Stimulated activated CD4-positive, alpha-beta T cell treated with anti-CD3 and anti-CD28 coated beads, Interleukin-12 subunit alpha, Interleukin-12 subunit beta, amount 100 ng/mL, for 4 hours (primary cell): ENCODE data around the gene MFSD6.
"Not testable (repeated sequence)": the region's sequence is repeated elsewhere in the genome, so short reads cannot be mapped to it uniquely, and the experiment has no call there.

Experiments used
- DNase-seq: peaks from one replicate; pipeline ENCODE4 v3.0.0-alpha.2; 2020

Gene MFSD6

GRCh38 chr2:190467575-190468083, 59.5 kb downstream of the MFSD6 start:
- no peak for DNase-seq

- DNase-seq: not testable (repeated sequence)
These were observed 60.2 kb downstream of the MFSD6 start for GRCh38 chr2:190468354-190468753.

GRCh38 chr2:190468814-190469569, 60.8 kb downstream of the MFSD6 start:
- DNase-seq: no peak

GRCh38 chr2:190469771-190470170, 61.6 kb downstream of the MFSD6 start:
- DNase-seq: no peak

- DNase-seq: no peak
These were observed 62.2 kb downstream of the MFSD6 start for GRCh38 chr2:190470256-190470826.

GRCh38 chr2:190477661-190478454, 69.7 kb downstream of the MFSD6 start:
- DNase-seq: no peak

- no peak for DNase-seq
These were observed 70.5 kb downstream of the MFSD6 start for GRCh38 chr2:190478572-190479195.

GRCh38 chr2:190481339-190481738, 73.2 kb downstream of the MFSD6 start:
- no peak for DNase-seq

GRCh38 chr2:190482451-190482850, 74.3 kb downstream of the MFSD6 start:
- no peak for DNase-seq

- no peak for DNase-seq
These were observed 78.0 kb downstream of the MFSD6 start for GRCh38 chr2:190486037-190486623.

- no peak for DNase-seq
These were observed 80.5 kb downstream of the MFSD6 start for GRCh38 chr2:190488516-190489233.

- DNase-seq: no peak
These were observed 81.3 kb downstream of the MFSD6 start for GRCh38 chr2:190489475-190489874.

GRCh38 chr2:190490502-190490901, 82.3 kb downstream of the MFSD6 start:
- no peak for DNase-seq

GRCh38 chr2:190493095-190493494, 84.9 kb downstream of the MFSD6 start:
- no peak for DNase-seq

GRCh38 chr2:190494600-190495227, 86.6 kb downstream of the MFSD6 start:
- not testable (repeated sequence) for DNase-seq

- no peak for DNase-seq
These were observed 89.3 kb downstream of the MFSD6 start for GRCh38 chr2:190497428-190497827.

GRCh38 chr2:190499273-190499672, 91.1 kb downstream of the MFSD6 start:
- DNase-seq: no peak

- no peak for DNase-seq
These were observed 91.9 kb downstream of the MFSD6 start for GRCh38 chr2:190500054-190500502.

GRCh38 chr2:190501231-190501630, 93.1 kb downstream of the MFSD6 start:
- no peak for DNase-seq

GRCh38 chr2:190501702-190502407, 93.7 kb downstream of the MFSD6 start:
- no peak for DNase-seq

- no peak for DNase-seq
These were observed 94.9 kb downstream of the MFSD6 start for GRCh38 chr2:190503088-190503487.
